ELF-1 (cell line): ENCODE measurements around the gene UNC5CL.

Source experiments
- DNase-seq: peaks from one replicate; pipeline ENCODE4 v3.0.0-alpha.2; 2016; ENCODE audit warnings: low read depth, low spot score

Gene UNC5CL, protein sequence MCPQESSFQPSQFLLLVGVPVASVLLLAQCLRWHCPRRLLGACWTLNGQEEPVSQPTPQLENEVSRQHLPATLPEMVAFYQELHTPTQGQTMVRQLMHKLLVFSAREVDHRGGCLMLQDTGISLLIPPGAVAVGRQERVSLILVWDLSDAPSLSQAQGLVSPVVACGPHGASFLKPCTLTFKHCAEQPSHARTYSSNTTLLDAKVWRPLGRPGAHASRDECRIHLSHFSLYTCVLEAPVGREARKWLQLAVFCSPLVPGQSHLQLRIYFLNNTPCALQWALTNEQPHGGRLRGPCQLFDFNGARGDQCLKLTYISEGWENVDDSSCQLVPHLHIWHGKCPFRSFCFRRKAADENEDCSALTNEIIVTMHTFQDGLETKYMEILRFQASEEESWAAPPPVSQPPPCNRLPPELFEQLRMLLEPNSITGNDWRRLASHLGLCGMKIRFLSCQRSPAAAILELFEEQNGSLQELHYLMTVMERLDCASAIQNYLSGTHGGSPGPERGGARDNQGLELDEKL

DNA sequence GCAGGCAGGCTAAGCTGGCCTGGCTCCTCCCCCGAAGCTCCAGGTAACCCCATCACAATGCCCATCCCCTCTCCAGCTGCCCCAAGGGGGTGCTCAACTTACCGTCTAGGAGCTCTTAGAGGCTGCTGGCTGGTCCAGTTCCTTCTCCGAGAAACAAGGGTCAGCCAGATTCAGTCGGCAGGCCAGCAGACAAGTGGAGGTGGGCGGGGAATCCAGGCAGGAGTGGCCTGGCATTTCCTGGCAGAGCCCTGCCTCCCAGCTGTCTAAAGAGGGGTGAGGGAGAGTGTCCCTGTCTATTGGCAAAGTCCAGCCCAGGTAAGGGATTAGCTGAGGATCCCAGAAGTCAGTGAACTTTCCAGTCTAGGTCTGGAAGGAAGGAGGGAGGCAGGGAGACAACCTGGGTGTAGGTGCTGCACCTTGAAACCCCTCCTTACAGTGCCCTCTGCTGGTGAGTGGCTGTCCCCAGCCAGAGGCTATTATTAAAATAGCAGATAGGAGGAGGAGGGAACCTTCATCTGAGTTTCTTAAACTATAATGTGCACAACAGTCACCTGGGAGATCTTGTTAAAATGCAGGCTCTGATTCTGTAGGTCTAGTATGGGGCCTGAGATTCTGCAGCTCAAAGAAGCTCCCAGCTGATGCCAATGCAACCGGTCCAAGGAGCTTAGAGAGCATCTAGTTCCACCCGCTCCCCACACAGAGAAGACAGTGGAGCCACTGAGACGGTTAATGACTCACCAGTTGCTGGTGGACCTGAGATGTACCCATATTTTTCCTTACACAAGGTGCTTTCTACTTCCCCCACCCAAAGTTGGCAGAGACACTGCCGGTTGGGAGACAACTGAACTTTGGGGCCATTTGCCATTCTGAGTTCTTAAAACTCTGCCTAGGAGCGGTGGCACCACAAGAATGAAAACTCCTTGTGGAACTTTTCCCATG, at the start of gene UNC5CL:
UNC5CL (minus strand) TSS at position 162 of the 939 bp plus-strand sequence. CDS start 4,147 bp downstream, outside the sequence.
- DNase-seq: peak; percentile 72

DNA sequence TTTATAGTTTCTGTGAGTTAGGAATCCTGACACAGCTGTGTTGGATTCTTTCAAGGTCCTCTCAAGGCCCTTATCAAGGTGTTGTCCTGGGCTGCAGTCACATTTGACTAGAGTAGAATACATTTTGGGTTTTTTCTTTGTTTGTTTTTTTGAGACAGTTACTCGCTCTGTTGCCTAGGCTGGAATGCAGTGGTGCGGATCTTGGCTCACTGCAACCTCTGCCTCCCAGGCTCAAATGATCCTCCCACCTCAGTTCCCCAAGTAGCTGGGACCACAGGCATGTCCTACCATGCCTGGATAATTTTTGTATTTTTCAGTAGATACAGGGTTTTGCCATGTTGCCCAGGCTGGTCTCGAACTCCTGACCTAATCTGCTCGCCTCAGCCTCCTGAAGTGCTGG, 49.4 kb upstream of the UNC5CL start:
- DNase-seq: no peak

DNA sequence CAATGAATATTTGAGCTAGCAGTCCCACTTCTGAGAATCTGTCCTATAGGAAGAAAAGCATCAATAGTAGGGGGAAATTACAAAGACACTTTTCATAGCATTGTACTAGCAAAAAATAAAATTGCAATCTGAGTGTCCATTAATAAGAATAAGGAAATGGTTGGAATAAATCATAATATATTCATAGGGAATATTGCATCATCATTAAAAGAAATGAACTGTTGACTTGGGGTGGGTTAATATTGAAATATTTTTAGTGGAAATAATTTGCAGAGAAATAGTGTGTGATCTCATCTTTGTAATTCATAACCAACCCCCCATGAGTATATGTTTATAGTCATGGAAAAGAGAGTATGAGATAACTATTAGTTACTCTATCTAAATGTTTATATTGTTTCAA, 46.2 kb upstream of the UNC5CL start:
- no peak for DNase-seq

DNA sequence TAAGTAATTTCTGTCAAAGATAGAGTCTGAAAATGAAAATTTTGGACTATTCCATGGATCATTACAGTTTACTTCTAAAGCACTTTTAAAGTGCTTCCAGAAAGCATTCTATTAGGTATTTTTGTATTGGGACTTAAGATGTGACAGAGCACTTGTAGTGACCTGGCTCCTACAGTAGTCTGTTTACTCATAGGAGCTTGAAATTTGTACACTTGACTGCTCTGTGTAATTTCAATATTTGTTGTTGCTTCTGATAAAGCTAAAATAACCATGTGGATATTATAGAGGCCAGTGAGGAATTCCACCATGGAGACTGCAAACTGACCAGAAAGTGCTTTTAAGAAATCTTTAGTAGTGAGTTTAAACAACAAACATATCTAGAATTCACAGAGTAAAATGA, 44.1 kb upstream of the UNC5CL start:
- DNase-seq: no peak

DNA sequence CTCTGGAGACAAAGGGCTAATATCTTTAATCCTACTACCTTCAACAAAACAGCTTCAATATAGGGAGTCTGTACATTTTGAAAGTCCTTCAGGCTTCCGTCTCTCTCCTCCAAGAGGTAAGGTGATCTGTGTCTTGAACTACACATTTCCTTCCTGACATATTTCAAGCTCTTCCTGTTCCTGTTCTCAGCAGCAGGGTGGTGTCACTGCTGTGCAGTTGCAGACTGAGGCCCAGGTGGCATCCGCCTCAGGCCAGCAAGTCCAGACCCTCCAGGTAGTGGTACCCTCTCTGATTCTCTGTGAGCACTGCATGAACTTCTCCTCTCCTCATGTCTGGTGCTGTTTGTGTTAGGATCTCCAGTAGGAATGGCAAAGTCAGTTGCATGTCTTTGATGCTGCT, 41.6 kb upstream of the UNC5CL start:
- DNase-seq: no peak

DNA sequence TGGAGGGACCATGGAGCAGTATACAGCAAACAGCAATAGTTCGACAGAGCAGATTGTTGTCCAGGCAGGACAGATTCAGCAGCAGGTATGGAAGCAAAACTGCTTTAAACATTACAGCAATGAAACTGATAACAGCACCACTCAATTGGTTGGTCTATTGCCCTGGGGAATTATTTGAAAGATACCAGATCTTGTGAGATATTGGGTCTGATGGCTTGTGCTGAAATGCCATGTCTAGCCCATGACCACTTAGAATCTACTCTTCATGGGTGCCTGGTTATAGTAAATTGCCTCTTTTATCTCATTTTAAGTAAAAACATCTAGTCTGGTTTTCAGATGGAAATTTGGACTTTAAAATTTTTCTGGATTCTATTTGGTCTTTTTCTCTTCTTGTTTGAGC, 40.1 kb upstream of the UNC5CL start:
- no peak for DNase-seq

DNA sequence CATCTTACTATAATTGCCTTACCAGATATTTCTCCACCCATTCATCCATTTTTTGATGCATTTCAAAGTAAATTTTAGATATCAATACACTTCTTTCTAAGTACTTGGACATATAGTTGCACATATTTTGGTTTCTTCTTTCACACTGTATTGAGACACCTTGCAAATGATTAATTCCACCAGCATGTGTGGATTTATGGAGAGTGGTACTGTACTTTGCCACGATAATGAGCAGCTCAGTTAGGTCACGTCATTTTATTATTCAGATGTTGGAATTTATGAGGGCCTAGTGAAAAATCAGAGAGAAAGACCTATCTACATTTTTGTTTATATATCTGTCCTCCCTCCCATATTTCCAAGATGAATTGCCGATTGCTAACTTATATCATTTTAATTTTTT, 39.1 kb upstream of the UNC5CL start:
- DNase-seq: no peak

DNA sequence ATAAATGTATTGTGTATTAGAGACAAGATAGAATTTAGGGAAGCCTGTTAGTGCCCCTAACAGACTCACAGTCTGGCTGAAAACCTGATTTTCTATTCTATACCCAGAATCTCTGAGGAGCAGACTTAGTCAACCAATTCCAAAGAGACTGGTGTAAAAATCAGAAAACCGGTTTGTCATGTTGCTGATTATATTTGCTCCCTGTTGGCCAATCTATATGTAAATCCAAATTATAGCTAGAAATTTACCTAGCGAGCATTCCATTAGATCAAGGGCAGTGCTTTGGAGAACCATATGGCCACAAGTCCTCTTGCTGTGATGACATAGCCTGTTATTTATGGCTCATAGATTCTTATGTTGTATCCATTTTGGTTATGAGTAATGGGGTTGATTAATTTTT, 38.5 kb upstream of the UNC5CL start:
- DNase-seq: no peak

DNA sequence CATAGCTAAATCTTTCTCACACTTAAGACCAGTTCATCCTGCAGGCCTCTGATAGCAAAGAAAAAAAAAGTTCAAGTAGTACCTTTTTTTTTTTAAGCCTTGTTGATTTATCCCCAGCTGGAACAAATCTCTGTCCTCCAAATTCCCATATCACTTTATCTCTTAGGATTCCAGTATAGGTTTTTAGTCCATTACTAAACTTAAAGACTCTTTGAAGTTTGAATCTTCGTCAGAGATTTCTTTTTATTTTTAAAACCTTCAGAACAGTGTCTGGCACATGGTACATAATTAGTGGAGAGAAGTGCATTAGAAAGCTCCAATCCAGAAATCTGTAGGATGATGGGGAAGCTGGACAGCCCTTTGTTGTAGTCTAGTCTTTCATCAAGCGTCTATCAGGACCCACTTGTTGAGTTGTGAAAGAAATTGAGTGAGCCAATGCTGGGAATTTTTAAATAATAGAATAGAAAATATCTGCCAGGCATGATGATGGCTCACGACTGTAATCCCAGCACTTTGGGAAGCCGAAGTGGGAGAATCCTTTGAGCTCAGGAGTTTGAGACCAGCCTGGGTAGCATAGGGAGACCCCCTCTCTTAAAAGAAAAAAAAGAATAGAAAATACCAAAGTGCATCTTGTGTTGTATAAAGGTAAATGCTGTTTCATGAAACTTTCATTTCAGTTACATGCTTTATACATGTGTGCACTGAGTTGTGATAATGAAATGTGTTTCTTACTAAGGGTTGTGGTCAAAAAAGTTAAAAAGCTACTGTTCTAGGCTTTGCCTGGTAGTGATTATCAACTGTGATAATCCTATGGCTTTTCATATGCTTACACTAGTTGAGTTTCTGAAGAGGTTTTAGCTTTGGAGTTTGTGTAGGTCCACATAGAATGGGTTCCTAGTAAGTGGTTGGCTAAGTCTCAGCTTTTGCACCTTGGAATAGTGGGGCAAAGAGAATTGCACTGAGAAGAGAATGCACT, 36.9 kb upstream of the UNC5CL start:
- no peak for DNase-seq

DNA sequence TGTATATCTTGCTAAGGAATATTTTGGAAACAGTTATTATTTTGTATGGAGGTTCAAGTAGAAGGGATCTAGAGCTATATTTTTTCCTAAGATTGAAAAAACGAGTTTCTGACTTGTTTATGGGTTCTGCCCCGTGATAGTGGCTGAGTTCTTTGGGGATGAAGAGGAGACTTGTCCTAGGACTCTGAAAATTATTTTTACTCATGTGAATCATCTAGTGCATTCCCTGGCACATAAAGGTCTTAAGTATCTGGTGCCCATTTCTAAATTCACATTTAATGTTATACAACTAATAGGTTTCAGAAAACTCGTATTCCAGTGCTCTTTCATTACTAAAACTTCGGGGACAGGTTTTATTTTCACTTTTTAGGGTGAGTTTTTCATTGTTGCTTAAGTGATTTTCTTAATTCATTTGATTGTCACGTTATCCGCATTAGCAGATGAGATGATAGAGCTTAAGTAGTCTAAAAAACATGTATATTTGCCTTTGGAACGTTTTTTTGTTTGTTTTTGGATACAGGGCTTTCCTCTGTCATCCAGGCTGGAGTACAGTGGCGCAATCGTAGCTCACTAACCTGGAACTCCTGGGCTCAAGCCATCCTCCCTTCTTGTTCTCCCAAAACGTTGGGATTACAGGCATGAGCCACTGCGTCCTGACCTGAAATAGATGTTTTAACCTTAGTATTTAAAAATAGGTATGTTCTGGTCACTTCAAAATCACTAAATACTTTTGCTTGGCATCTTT, 35.8 kb upstream of the UNC5CL start:
- no peak for DNase-seq

DNA sequence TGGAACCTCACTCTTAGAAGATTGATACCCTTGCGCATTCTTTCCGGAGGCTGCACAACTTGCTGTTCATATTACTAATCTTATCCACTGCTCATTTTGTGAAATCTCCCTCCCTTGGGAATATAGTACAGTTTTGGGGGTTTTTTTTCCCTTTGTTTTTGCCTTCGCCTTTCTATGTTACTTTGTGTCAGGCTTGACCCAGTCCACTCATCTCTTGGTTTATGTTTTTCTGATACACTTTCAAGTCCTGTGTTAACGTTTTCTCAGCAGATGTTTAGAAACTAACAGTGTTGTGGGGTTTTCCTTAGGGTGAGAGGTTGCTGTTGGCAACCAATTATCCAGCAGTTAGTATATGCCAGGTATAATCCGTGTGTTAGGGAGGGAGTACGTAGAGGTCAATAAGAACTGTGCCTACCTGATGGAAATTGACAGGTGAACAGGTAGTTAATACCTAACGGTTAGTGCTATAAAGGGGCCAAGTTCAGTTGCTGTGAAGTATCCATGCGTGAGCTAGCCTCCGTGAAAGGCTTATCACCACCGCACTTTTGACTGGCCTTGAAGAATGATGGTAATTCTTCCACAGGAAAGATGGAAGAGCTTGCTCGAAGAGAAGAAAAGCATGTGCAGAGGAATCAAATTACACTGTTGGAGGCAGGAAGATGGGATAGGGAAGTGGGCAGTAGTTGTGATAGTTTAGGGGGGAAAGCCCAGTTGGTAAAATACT, 35.1 kb upstream of the UNC5CL start:
- DNase-seq: peak; percentile 31

DNA sequence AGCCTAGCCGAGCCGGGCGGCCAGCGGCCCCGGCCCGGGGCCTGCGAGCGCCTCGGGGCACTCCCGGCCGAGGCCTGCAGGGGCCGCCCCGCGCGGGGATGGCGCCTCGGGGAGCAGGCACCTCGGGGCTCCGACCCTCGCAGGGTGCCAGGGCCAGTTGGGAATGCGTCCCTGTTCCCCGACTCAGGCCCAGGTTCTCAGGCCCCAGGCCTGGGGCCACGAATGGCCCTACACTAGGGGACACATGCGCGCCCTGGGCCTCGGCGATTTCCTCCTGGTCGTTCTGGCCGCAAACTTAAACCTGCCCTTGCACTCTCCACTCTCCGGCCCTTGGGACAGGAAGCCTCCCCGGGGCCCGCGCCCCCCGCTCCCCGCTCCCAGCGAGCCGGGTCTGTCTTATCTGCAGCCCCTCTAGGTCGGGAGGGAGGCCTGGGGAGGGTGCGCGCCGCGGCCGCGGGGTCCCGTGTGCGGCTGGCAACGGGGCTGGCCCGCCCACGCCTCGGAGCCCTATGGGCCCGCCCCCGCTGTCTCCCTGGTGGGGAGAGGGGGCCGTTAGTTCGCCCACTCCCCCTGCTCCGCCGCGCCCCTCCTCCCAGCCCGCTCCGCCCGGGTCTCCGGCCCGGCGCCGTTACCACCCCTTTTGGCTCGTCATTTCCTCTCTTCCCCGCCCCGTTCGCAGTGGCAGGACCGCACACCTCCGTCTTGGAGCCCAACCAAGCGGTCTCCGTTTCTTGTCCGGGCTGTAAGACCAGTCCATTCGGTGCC, 34.4 kb upstream of the UNC5CL start:
- peak; percentile 93 for DNase-seq

DNA sequence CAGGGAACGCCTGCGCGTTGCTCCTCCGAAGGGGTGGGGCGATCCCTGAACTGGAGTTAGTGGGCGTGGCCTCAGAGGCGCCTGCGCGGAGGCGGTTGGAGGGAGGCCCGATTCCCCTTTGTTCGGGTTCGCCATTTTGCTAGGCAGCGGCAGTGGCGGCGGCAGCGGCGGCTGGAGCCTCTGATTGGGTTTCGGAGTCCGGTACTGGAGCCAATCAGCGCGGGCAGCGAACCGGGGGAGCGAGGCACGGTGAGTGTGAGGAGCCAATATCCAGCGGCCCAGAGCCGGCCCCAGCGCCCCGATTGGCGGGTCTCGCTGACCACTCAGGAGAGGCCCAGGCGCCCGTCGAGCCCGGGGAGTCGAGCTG, 33.8 kb upstream of the UNC5CL start, which contains the start of gene NFYA:
NFYA (plus strand) TSS at position 139 of the 367 bp plus-strand sequence. CDS start 6,116 bp downstream, outside the sequence.
- no peak for DNase-seq

DNA sequence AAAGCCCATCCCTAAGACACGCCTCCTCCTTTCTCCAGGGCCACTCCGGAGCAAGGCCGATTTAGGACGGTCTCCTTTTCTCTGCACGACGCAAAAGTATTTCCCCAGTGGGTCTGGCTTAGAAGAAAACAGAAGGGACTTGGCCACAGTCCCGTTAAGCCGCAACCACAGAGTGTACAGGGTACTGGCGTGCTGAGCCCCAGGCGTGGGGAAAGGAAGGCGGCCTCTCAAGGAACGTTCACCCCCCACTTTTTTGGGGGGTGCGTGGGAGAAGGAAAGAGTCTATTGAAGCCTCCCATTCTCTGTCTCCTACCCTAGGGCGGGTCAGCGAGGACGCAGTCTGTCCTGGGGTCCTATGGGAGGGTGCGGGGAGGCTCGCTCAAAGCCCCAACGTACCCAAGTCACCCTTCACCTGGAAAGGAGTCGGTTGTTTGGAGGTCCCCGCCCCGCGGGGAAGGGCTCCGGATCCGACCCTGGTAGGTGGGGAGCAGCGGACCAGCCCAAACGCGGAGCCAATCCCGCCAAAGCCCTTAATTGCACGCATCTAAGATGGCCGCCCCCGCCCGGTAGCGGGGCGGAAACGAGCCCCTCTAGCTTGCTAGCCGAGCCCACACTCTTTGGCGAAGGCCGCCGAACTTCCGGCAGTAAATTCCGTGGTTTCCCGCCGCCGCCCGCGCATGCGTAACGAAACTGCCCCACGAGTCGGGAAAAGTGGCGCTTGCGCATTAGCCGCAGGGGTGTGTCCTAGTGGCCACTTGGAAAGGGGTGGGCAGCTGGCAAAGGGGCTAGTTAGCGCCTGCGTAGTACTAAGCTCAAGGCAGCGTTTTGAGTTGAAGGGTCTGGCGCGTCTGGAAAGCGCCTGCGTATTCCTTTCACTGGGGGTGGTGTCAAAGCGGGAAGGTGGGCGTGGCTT, 33.2 kb upstream of the UNC5CL start, which contains the start of gene OARD1:
OARD1 (minus strand) TSS at position 434 of the 913 bp plus-strand sequence. CDS start 722 bp downstream, outside the sequence.
- peak; percentile 100 for DNase-seq

DNA sequence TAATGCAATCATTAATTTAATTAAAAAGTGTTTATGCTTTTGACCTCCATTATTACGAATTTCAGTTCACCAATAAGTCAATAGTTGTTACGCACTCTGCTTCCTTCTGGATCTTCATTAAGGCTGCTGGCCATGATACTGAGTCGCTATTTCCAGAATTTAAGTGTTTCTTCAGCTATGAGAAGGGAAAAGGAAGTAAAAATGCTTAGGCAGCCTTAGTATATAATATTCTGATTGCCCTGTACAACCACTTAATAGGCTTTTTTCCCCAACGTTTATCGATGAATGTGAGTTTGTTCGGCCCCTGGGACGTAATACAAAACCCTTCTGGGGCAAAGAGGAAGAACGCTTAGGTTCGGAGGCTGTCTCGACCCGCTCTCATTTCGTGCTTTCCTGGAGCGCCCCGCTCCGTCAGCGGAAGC, 32.5 kb upstream of the UNC5CL start:
- DNase-seq: no peak

DNA sequence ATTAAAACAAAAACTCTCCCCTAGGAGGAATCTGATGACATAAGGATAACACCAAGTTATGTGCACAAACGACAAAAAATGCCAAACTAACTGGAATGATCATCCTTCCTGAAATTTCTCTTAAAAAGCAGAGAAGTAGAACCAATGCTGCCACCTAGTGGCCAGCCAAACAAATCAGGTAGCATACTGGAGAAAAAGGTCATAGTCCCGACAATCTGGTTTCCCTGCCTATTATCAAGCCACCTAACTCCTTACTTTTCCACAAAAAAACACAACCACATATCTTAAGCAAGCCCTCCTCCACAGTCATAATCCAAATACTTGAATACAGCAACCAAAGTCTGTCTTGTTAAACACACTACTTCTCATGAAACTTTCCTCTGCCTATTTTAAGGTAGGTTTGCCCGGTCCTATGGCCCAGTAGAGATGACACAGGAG, 27.9 kb upstream of the UNC5CL start:
- peak; percentile 70 for DNase-seq

DNA sequence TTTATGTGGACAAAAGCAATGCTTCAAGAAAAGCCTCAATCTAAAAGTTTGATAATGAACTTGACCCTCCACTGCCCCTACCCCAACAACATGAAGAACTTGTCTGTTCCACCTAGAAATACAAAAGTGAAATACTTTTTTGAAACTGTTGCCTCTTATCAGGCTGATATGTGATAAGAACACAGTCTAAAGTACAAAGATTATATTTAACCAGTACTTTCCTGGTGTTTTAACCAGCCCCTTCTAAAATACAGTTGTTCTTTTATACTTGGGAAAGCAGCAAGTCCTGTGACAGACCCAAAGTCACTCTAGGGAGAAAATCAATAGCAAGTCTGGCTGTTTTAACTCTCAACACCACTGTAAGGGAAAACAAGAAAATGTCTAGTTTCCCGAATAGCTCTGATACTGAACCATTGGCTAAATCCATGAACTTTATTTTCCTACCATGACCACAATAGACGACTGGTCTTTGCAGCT, 26.6 kb upstream of the UNC5CL start:
- no peak for DNase-seq
